Activated T-helper 17 cell treated with anti-CD3 and anti-CD28 coated beads, Interleukin-2, amount 50 U/mL, for 72 hours (primary cell): ENCODE data around the gene TDP1. TPM values are rescaled to one million over a fixed set of nuclear protein-coding genes. Genes with fewer than 3 reads are reported as not detected.
A peak's percentile ranks its signal among the peaks of the same experiment; 100 is the strongest.

ENCODE experiments used
- ATAC-seq: fragments of 150-1000 bp; cut with Tn5 transposase; replicated peaks from 2 replicates; pipeline ENCODE4 v1.10.0; 2021; ENCODE audit warnings: mild to moderate bottlenecking, moderate library complexity
- H3K27ac Mint-ChIP-seq: one replicate; pipeline ENCODE4 v1.8.0; 2022; ENCODE audit warnings: mixed read lengths
- H3K27me3 Mint-ChIP-seq: one replicate; pipeline ENCODE4 v1.8.0; 2022; ENCODE audit warnings: mixed read lengths
- H3K36me3 Mint-ChIP-seq: one replicate; pipeline ENCODE4 v1.8.0; 2022; ENCODE audit warnings: low read depth, mild to moderate bottlenecking, mixed read lengths
- H3K4me1 Mint-ChIP-seq: one replicate; pipeline ENCODE4 v1.8.0; 2022; ENCODE audit warnings: mixed read lengths
- H3K4me3 Mint-ChIP-seq: one replicate; pipeline ENCODE4 v1.8.0; 2022; ENCODE audit warnings: mild to moderate bottlenecking, mixed read lengths
- H3K9me3 Mint-ChIP-seq: one replicate; pipeline ENCODE4 v1.8.0; 2022; ENCODE audit warnings: mixed read lengths
- total RNA-seq, 2 donors: library from RNA; stranded (reverse); gene quantifications; one replicate each; pipeline ENCODE4 v1.2.3, GENCODE V29; 2022

Gene TDP1
- total RNA-seq, 2 donors from 2014 or later, result 82.8 to 98.3 TPM

DNA sequence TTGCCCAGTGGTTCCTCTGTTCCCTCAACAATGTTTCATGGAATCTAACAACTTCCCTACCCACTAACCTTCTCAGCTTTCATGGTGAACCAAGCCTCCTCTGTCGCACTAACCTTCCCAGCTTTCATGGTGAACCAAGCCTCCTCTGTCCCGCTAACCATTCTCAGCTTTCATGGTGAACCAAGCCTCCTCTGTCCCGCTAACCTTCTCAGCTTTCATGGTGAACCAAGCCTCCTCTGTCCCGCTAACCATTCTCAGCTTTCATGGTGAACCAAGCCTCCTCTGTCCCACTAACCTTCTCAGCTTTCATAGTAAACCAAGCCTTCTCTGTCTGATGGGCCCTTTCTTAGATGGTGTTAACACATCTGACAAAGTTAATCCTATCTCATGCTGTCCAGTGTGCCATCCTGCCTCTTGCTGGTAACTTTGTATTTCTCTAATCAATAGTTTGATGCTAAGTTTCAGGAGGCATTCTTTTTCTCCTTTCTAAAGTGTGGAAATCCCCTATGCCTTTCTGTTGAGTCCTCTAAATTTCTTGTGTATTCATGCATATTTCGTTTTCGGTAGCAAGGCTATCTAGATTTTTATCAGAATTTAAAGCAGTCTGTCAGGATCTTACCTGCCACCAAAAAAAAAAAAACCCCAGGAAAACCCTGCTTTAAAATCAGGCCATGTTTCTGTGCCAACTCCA is 79.3 kb downstream of the TDP1 start:
- Mint-ChIP-seq H3K9me3 (no peaks in the 10 kb centered on the region), H3K36me3 (peaks cover 92% of the 10 kb centered on the region), H3K27me3 (no peaks in the 10 kb centered on the region), H3K4me1 (peaks cover 11% of the 10 kb centered on the region), H3K27ac (peak overlapping the region; percentile 73), H3K4me3 (peak overlapping the region; percentile 38)
- peak; percentile 57 for ATAC-seq

DNA sequence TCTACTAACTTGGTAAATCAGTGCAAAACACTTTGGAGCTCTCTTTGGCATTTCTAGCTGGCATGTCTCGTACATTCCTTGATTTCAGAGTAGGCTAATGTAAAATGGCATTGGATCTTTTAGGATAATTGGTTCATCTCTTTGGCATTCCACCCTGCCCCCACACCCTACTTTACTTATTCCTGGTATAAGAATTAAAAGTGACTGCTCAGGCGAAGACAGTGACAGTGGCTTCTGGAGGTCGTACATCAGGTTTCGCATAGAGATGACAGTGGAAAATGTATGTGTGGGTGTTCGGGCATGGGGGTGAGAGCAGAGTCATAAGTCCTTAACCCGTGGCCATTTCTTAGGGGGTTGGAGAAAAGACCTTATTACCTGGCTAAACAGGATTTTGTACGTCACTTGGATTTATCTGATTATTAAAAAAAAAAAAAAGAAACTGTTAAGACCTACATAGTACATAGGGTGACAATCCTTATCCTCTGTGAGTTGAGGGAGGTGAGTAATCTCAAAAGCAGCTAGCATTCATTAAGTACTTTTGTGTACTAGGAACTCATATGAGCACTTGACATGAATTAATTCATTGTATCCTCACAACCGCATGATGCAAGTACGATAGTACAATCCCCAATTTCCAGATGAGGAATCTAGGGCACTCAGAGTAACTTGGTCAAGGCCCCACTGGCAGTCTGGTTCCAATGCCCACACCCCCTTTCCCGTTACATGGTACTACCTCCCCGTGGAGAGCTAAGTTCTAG is 83.7 kb downstream of the TDP1 start:
- peaks cover 7% of the 10 kb centered on the region for H3K4me1 Mint-ChIP-seq
- H3K27ac Mint-ChIP-seq, result no peak overlapping the region
- H3K36me3 Mint-ChIP-seq, result peaks cover 98% of the 10 kb centered on the region
- H3K27me3 Mint-ChIP-seq, result no peaks in the 10 kb centered on the region
- H3K4me3 Mint-ChIP-seq, result no peak overlapping the region
- ATAC-seq, result no peak
- H3K9me3 Mint-ChIP-seq, result no peaks in the 10 kb centered on the region

DNA sequence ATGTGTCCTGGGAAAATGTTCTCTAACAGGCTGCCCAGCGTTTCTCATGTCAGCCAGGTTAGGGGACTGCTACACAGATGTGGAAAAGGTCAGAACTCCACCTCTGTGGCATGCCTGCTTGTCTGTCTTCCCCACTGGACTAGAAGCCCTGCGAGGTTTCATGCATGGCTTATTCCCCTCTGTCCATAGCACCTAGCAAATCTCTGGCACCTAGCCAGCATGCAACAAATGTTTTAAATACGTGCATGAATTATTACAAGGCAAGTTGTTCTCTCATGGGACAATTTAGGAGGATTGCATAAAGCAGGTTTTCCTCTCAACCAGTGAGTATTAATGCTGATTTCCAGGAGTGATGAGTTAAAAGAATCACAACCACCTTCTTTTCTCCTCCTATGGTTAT is 84.7 kb downstream of the TDP1 start:
- Mint-ChIP-seq H3K27me3 (no peaks in the 10 kb centered on the region), H3K4me1 (peaks cover under 1% of the 10 kb centered on the region), H3K27ac (no peak overlapping the region), H3K36me3 (peaks cover 94% of the 10 kb centered on the region), H3K4me3 (no peak overlapping the region), H3K9me3 (no peaks in the 10 kb centered on the region)
- ATAC-seq, result no peak

DNA sequence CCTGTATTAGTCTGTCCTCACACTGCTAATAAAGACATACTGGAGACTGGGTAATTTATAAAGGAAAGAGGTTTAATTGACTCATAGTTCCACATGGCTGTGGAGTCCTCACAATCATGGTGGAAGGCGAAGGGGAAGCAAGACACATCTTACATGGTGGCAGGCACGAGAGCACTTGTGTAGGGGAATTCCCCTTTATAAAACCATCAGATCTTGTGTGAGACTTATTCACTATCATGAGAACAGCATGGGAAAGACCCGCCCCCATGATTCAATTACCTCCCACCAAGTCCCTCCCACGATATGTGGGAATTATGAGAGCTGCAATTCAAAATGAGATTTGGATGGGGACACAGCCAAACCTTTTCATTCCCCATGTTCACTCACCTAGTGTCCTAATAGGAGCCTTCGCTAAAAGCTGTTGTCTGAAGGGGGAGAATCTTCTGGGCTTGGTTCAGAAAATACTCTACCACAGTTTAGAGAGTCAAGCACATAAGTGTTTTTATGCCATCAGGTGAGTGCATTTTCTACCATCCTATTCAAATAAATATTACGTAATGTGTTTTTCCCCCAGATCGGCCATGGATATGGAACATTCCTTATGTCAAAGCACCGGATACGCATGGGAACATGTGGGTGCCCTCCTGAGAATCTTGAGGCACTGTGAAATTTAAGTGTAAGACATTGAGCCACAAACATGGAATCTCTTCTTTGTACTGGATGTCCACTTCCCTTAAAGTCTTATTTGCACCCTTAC is 86.9 kb downstream of the TDP1 start:
- H3K9me3 Mint-ChIP-seq, result no peaks in the 10 kb centered on the region
- H3K4me3 Mint-ChIP-seq, result no peak overlapping the region
- peak; percentile 39 for ATAC-seq
- H3K27me3 Mint-ChIP-seq, result no peaks in the 10 kb centered on the region
- H3K36me3 Mint-ChIP-seq, result peaks cover 75% of the 10 kb centered on the region
- no peaks in the 10 kb centered on the region for H3K4me1 Mint-ChIP-seq
- H3K27ac Mint-ChIP-seq, result peak overlapping the region; percentile 22

DNA sequence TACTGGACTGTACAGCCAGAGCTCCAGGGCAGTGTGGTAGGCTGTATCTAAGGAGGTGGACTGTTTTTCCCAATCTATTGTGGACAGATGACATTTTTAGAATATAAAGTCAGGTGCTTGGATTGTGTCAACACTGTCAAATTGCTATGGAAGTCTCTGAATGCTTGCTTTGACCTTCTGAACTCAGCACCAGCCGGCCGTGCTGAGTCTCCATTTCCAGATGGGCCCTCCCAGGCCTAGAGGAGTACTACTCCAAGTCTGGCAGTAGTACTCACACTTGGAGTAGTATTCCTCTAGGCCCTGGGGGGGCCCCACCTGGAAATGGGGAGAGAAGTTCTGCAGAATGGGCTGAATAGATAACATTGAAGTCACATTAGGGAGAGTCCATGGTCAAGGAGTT is 89.9 kb downstream of the TDP1 start:
- H3K27ac Mint-ChIP-seq, result no peak overlapping the region
- no peak for ATAC-seq
- H3K27me3 Mint-ChIP-seq, result no peaks in the 10 kb centered on the region
- no peak overlapping the region for H3K4me3 Mint-ChIP-seq
- H3K36me3 Mint-ChIP-seq, result peaks cover 50% of the 10 kb centered on the region
- no peaks in the 10 kb centered on the region for H3K4me1 Mint-ChIP-seq
- no peaks in the 10 kb centered on the region for H3K9me3 Mint-ChIP-seq

DNA sequence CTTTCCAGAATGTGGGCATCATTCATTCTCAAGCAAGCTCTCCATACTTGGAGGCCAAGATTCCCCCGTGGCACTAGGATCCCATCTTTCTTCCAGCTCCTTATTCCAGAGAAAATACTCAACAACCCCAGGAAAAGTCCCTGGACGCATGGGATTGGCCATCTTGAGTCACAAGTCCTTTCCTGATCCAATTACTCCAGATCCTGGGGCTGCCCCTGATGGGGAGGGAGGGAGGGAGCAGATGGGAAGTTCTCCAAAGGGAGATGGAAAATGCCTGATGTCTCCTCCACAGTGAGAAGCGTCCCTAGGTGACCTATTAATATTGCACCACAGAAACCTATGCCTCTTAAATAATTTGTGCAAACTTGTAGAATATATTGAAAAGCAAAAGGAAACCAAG is 93.7 kb downstream of the TDP1 start:
- Mint-ChIP-seq H3K27ac (no peak overlapping the region), H3K4me1 (no peaks in the 10 kb centered on the region), H3K4me3 (no peak overlapping the region), H3K27me3 (peaks cover 30% of the 10 kb centered on the region), H3K9me3 (no peaks in the 10 kb centered on the region), H3K36me3 (peaks cover 13% of the 10 kb centered on the region)
- no peak for ATAC-seq

DNA sequence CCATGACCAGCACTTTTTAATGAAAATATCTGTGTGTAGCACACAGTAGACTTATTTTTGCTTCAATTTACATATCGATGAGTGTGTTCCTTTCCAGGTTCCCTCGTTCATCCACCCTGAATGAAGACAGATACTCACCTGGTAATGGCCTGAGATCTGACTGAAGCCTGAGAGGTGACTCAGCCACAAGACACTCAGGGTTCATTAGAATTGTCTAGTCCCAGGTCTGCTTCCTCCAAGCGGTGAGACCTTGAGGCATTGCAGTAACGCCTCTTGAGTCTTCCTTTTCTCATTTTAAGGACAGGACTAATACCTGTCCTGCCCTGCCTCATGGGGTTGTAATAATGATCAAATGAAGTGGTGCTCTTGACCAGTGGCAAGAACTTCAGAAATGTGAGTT is 94.5 kb downstream of the TDP1 start:
- Mint-ChIP-seq H3K36me3 (peaks cover 6% of the 10 kb centered on the region), H3K27me3 (peaks cover 39% of the 10 kb centered on the region), H3K27ac (no peak overlapping the region), H3K4me3 (no peak overlapping the region), H3K9me3 (no peaks in the 10 kb centered on the region), H3K4me1 (no peaks in the 10 kb centered on the region)
- no peak for ATAC-seq

DNA sequence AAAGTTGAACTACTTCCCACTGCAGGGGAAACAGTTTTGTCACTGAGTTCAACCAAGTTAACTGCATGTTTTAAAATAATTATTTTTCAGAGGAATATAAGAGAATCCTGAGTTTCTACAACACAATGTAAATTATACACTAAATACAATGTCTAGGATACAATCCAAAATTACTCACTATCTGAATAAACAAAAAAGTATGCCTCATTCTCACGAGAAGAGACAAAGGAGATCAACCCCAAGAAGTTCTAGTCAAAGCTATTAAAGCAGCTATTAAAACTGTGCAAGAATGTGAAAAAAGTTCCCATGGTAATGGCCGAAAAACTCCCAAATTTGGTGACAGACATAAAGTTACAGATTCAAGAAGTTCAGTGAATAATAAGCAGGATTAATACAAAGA is 97.3 kb downstream of the TDP1 start:
- Mint-ChIP-seq H3K4me1 (no peaks in the 10 kb centered on the region), H3K36me3 (no peaks in the 10 kb centered on the region), H3K9me3 (no peaks in the 10 kb centered on the region), H3K27me3 (peaks cover 57% of the 10 kb centered on the region), H3K27ac (no peak overlapping the region), H3K4me3 (no peak overlapping the region)
- ATAC-seq, result no peak

DNA sequence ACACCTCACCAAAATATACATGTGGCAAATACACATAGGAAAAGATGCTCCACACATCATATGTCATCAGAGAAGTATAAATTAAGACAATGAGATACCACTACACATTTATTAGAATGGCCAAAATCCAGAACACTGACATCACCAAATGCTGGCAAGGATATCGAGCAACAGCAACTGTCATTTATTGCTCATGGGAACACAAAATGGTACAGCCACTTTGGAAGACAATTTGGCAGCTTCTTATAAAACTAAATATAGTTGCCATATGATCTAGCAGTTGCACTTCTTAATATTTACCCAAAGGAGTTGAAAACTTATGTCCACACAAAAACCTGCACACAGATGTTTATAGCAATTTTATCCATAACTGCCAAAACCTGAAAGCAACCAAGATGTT is 99.1 kb downstream of the TDP1 start:
- Mint-ChIP-seq H3K4me1 (peaks cover 4% of the 10 kb centered on the region), H3K36me3 (no peaks in the 10 kb centered on the region), H3K27me3 (peaks cover 71% of the 10 kb centered on the region), H3K27ac (no peak overlapping the region), H3K4me3 (no peak overlapping the region), H3K9me3 (no peaks in the 10 kb centered on the region)
- no peak for ATAC-seq

DNA sequence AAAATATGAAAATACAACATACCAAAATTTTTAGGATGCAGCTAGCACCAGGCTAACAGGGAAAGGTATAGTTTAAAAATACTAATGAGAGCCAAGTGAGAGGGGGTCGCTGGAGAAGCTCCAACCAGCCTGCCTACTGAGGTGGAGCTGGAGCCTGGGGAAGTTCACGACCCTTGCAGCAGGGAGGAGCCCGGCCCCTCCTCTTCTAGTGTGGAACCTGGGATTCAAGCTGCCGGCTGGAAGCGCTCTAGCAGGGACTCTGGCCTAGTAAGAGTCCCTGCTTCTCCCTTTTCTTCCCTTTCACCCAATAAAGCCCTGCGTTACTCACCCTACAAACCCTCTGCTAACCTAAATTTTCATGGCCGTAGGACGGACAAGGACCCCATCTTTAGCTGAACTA is 101.1 kb downstream of the TDP1 start:
- H3K4me3 Mint-ChIP-seq, result no peak overlapping the region
- no peak for ATAC-seq

DNA sequence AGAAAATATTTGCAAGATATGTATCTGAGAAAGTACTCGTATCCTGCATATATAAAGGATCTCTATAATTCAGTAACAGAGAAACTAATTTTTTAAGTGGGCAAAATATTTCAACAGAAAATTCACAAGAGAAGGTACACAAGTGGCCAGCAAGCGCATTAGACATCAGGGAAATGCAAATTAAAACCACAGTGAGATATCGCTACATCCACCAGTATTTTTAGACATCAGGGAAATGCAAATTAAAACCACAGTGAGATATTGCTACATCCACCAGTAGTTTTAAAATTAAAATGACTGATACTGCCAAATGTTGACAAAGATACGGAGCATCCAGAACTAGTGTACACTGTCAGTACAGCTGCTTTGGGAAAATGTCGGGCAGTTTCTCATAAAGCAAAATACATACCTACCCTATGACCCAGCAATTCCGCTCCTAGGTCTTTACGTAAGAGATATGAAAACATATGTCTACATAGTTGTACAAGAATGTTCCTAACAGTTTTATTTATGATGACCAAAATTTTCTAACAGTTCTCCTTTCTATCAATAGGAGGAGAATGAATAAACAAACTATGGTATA is 103.2 kb downstream of the TDP1 start:
- Mint-ChIP-seq H3K36me3 (peaks cover 5% of the 10 kb centered on the region), H3K4me3 (peak overlapping the region; percentile 54), H3K4me1 (peaks cover 15% of the 10 kb centered on the region), H3K27ac (no peak overlapping the region), H3K27me3 (peaks cover 65% of the 10 kb centered on the region), H3K9me3 (no peaks in the 10 kb centered on the region)
- ATAC-seq, result no peak

More for the DNA sequence above, 101.1 kb downstream of the TDP1 start:
- Mint-ChIP-seq H3K4me1 (peaks cover 4% of the 10 kb centered on the region), H3K27me3 (peaks cover 62% of the 10 kb centered on the region), H3K36me3 (no peaks in the 10 kb centered on the region), H3K27ac (no peak overlapping the region), H3K9me3 (no peaks in the 10 kb centered on the region)

DNA sequence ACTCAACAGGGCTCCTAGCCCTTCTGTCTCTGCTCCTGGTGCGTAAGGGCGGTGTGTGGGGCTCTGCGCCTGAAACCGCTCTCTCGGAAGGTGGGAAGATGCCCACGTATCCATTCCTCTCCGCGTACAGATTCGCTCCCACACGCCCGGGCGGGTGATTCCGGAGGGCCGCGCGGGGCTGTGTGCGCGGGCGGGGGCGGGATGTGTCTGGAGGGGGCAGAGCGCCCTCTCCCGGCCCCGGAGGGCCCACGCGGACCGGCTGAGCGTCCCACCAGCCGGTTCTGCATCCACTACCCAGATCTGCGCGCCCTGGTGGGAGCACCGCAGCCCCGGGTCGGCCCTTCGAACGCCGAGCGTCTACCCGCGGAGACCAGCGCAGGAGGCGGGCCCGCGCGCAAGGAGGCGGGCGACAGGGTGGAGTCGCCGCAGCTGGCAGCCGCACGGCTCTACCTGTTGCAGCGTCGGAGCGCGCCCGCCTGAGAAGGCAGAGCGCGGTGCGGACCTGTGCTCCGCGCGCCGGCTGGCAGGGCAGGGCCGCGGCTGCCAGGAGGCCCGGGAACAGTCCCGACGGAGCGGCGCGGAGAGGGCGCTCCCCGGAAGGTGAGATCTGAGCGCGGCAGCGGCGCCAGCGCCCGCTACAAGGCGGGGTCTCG is 104.7 kb downstream of the TDP1 start:
- H3K27ac Mint-ChIP-seq, result no peak overlapping the region
- peaks cover 64% of the 10 kb centered on the region for H3K27me3 Mint-ChIP-seq
- H3K36me3 Mint-ChIP-seq, result peaks cover 5% of the 10 kb centered on the region
- no peaks in the 10 kb centered on the region for H3K9me3 Mint-ChIP-seq
- peak; percentile 79 for ATAC-seq
- peak overlapping the region; percentile 74 for H3K4me3 Mint-ChIP-seq
- H3K4me1 Mint-ChIP-seq, result peaks cover 15% of the 10 kb centered on the region

DNA sequence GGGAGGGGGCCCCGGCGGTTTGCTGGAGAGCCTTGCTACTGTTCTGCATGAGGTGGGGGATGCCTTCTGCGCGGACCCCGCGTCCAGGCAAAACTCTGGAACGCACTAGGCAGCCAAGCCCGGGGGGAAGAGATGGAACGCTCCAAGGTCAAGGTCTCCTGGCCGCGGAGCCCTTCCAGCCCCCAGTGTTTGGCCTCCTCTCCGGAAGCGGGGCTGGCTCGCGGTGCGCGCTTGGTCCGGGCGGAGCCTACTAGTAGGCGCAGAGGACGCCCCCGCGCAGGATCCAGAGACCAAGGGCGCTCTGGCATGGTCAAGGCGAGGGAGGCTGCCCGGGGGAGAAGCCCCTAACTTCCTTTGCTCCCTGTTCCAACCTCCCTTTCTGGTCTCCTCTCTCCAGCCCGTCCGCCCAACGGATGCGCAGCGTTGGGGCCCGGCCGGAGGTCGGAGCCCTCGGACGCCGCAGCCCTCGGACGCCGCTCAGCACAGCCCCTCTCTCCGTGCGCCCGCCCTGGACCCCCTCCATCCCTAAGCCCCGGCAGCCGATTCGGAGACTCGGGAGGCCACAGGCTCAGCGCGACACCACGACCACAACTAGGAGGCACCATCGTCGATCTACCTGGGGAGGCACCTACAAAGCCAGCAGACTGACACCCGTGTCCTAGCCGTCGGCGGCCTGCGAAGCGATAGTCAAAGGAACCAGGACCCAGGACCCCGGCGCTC is 105.4 kb downstream of the TDP1 start:
- H3K4me1 Mint-ChIP-seq, result peaks cover 15% of the 10 kb centered on the region
- H3K36me3 Mint-ChIP-seq, result peaks cover 5% of the 10 kb centered on the region
- no peaks in the 10 kb centered on the region for H3K9me3 Mint-ChIP-seq
- peaks cover 61% of the 10 kb centered on the region for H3K27me3 Mint-ChIP-seq
- H3K27ac Mint-ChIP-seq, result no peak overlapping the region
- peak; percentile 13 for ATAC-seq
- peak overlapping the region; percentile 74 for H3K4me3 Mint-ChIP-seq
